MG63 (cell line): ENCODE data around the gene PRR23E. TPM values are rescaled to one million over a fixed set of nuclear protein-coding genes. Genes with fewer than 3 reads are reported as not detected.

Experiments
- DNase-seq: peaks from one replicate; pipeline ENCODE4 v3.0.0-alpha.2; 2020
- H3K27me3 ChIP-seq: fragments of 250-450 bp; sonication (Bioruptor Pico); 2 replicates; pipeline ENCODE4 v1.5.1; 2020; ENCODE audit warnings: mild to moderate bottlenecking, moderate library complexity
- H3K36me3 ChIP-seq: fragments of 250-450 bp; sonication (Bioruptor Pico); 2 replicates; pipeline ENCODE4 v1.5.1; 2020; ENCODE audit warnings: mild to moderate bottlenecking, moderate library complexity
- H3K4me3 ChIP-seq: fragments of 250-450 bp; sonication (Bioruptor Pico); 2 replicates; pipeline ENCODE4 v1.5.1; 2020; ENCODE audit warnings: mild to moderate bottlenecking, moderate library complexity
- H3K9me3 ChIP-seq: fragments of 250-450 bp; sonication (Bioruptor Pico); 2 replicates; pipeline ENCODE4 v1.5.1; 2020; ENCODE audit warnings: mild to moderate bottlenecking, moderate library complexity
- total RNA-seq: library from RNA; depleted of rRNA; stranded (reverse); fragments of >200 nt; shearing (Covaris generic); gene quantifications from 2 replicates; pipeline ENCODE4 v1.2.3, GENCODE V29; 2014; ENCODE audit warnings: low replicate concordance

The PRR23E gene
- total RNA-seq, 1 experiment from 2014 or later, result not detected

DNA sequence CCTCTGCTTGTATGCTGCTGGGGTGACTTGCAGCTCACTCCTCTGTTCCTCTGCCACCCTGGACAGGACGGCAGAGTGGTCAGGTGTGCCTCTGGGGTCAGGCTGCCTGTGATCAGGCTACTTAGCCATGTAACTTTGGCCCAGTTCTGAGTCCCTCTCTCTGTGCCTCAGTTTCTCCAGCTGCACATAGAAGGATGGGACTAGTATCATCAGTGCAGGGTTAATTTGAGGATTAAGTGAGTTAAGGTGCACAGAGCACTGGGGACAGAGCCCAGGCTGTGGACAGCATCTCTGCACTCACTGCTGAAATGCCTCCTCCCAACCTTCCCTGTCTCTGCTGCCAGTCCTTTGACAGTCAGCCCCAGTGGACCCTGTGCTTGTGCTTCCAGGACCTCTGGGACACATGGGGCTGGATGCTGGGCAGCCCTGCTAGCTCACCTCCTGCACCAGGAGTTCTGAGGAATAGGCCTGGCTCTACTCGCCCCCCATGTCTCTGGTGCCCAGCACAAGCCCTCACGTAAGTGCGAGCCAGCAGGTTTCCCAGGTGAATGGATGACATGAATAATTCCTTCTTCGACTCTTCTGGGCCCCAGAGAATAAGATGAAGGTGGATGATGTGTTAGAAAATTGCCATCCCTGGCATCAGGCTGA, 19.3 kb upstream of the PRR23E start:
- no peak for DNase-seq
- no peaks in the 10 kb centered on the region for H3K27me3 ChIP-seq
- no peaks in the 10 kb centered on the region for H3K9me3 ChIP-seq
- no peaks in the 10 kb centered on the region for H3K36me3 ChIP-seq
- no peak overlapping the region for H3K4me3 ChIP-seq

DNA sequence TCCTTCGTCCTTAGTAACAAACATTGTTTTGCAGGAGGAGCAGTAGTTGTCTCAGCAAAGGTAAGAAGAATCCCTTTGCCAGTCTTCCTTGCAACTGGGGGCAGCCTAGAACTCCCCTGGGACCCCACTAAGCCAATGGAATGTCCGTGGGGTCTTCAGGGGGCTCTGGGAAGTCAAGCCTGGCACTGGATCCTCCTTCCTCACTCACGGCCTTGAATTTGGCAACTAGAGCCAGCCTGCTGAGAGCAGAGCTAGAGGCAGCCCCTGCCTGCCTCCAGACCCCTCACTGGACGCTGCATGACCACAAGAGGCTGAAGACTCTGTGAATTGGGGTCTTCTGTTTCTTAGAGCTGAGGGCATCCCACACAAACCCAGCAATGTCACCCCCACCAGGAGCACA, 18.6 kb upstream of the PRR23E start:
- no peak for DNase-seq
- H3K9me3 ChIP-seq, result peaks cover 2% of the 10 kb centered on the region; the same call in 1 of the 2 replicates
- H3K4me3 ChIP-seq, result no peak overlapping the region
- H3K27me3 ChIP-seq, result no peaks in the 10 kb centered on the region
- no peaks in the 10 kb centered on the region for H3K36me3 ChIP-seq

DNA sequence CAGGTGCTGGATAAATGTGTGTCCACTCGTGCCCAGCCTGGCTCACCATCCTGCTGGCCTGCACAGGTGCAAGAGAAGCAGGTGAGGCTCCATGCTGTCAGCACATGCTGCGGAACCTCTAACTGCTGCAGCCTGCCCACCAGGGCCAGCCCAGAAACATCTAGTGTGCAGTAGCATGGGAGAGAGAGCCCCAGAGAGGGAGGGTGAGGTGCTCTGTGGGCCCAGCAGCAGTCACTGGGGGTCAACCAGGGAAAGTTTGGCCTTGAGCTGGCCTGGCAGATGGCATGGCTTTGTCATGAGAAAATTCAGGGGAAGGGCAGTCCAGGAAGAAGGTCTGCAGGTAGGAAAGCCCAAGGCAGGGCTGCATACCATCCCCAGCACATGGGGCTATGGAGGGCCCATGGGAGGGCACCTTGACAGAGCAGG, 18.2 kb upstream of the PRR23E start:
- H3K36me3 ChIP-seq, result no peaks in the 10 kb centered on the region
- H3K4me3 ChIP-seq, result no peak overlapping the region
- no peak for DNase-seq
- peaks cover 4% of the 10 kb centered on the region; the same call in 1 of the 2 replicates for H3K9me3 ChIP-seq
- no peaks in the 10 kb centered on the region for H3K27me3 ChIP-seq

DNA sequence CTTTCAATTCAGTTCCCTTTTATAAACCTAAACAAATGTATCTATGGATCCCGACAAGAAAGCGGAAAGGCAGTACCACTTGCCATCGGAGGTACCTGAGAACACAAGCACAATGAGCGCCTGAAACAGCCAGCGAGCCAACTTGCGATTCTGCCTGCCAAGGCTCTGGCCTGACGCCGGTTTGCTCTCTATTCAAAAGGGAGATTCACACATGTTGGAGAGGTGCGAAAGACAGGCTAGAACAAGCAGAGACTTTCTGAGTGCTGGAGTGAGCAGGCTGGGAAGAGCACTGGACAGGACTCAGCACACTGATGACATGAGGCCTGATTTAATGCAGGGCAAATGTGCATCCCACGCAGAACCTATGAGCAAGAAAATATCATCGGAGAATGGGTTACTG, 17.7 kb upstream of the PRR23E start:
- no peak for DNase-seq
- no peaks in the 10 kb centered on the region for H3K27me3 ChIP-seq
- H3K4me3 ChIP-seq, result no peak overlapping the region
- H3K36me3 ChIP-seq, result no peaks in the 10 kb centered on the region
- peaks cover 4% of the 10 kb centered on the region; the same call in 1 of the 2 replicates for H3K9me3 ChIP-seq

DNA sequence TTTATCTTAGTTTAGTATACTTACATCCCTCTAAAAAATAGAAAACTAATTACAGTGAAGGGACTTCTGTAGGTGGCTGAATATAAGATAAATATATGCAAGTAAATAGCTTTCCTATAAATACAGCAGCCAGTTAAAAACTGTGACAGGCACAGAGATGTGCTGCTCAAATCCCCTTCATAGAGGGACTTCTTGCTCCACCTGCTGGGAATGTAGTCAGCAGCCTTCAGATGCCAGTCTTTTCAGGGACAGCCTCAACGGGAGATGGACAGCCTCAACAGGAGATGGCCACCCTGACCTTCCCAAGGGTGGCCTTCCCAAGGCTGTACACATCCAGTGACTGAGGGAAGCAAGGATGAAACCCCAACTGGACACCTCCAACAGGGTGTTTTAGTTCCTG, 15.7 kb upstream of the PRR23E start:
- H3K9me3 ChIP-seq, result peaks cover 4% of the 10 kb centered on the region; the same call in 1 of the 2 replicates
- no peak overlapping the region for H3K4me3 ChIP-seq
- H3K27me3 ChIP-seq, result no peaks in the 10 kb centered on the region
- DNase-seq, result no peak
- H3K36me3 ChIP-seq, result no peaks in the 10 kb centered on the region

DNA sequence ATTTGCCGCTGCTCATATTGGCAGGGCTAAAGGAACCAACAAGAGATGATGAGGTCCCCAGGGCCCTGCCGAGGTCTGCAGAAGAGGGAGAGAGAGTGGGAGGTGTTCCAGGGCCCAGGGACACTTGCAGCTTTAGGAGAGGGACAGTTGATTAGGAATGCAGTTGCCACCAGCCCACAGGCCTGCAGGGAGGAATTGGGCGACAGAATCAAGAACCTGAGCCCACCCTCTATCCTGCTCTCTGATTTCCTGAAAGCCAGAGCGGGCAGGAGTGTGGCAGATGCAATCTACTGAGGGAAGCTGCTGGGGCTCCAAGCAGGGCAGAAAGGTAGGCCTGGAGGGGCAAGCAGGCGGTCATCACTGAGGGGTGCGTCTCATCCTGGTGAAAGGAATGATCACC, 12.1 kb upstream of the PRR23E start:
- Histone ChIP-seq H3K9me3 (peaks cover 4% of the 10 kb centered on the region; the same call in 1 of the 2 replicates), H3K4me3 (no peak overlapping the region), H3K27me3 (0 out of 2 replicates have a peak, but pooled peaks cover 2% of the 10 kb centered on the region), H3K36me3 (no peaks in the 10 kb centered on the region)
- DNase-seq, result no peak

DNA sequence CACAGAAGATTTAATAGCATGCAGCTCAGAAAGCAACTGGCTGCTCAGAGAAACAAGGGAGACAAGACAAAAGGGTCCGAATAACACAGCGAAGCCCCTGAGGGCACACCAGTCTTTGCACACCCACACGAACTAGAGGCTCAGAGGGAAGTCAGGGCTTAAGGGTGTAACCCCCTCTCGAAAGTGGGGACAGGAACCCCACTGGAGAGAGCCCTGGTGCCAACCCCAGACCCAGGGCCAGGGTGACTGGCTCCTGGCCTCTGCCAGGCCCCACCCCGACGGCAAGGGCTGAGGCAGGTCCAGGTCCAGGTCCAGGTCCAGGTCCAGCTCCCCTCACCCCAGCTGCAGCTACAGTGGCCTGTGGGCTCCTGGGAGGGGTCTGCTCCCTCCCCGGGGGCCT, 10.5 kb upstream of the PRR23E start:
- peaks cover 7% of the 10 kb centered on the region; the same call in 1 of the 2 replicates for H3K27me3 ChIP-seq
- no peaks in the 10 kb centered on the region for H3K36me3 ChIP-seq
- no peak overlapping the region for H3K4me3 ChIP-seq
- DNase-seq, result no peak
- H3K9me3 ChIP-seq, result peaks cover 4% of the 10 kb centered on the region; the same call in 1 of the 2 replicates

DNA sequence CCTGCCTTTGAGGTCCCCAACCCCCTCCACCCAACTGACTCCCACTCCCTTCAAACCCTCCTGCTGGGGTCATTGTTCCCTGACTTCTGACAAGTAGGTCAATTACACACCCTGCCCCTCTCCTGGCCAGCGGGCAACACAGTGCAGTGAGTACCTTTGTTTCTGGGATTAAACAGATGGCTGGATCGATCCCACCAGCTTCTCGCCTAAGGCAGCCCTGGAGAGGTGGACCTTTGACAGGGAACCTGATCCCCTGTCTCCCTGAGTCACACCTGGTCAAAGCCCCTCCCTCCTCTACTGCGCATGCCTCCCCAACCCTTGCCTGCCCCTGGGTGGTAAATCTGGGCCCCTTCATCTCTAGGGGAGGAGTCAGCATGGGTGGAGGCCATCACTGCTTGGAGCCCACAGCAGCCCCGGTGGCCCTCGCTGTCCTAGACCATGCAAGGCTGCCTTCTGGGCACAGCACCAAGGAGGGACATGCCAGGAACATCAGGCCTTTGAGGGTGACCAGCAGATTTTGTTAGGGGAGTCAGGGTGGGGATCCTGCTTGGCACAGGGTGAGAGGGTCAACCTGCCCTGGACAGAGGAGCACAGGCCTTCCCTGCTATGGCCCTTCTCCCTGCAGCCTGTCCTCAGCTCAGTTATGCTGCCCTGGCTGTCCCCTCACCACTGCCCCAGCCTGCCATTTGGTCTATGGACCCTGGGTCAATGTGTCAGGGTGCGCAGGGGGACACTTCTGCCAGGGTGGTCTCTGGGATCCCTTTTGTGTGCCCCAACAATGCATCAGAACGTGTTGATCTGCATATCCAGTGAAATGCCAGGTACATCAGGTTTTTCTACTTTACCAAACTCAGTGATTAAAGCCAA, 9.8 kb upstream of the PRR23E start:
- Histone ChIP-seq H3K9me3 (peaks cover 4% of the 10 kb centered on the region; the same call in 1 of the 2 replicates), H3K27me3 (peaks cover 7% of the 10 kb centered on the region; the same call in 1 of the 2 replicates), H3K4me3 (no peak overlapping the region), H3K36me3 (no peaks in the 10 kb centered on the region)
- DNase-seq, result no peak

DNA sequence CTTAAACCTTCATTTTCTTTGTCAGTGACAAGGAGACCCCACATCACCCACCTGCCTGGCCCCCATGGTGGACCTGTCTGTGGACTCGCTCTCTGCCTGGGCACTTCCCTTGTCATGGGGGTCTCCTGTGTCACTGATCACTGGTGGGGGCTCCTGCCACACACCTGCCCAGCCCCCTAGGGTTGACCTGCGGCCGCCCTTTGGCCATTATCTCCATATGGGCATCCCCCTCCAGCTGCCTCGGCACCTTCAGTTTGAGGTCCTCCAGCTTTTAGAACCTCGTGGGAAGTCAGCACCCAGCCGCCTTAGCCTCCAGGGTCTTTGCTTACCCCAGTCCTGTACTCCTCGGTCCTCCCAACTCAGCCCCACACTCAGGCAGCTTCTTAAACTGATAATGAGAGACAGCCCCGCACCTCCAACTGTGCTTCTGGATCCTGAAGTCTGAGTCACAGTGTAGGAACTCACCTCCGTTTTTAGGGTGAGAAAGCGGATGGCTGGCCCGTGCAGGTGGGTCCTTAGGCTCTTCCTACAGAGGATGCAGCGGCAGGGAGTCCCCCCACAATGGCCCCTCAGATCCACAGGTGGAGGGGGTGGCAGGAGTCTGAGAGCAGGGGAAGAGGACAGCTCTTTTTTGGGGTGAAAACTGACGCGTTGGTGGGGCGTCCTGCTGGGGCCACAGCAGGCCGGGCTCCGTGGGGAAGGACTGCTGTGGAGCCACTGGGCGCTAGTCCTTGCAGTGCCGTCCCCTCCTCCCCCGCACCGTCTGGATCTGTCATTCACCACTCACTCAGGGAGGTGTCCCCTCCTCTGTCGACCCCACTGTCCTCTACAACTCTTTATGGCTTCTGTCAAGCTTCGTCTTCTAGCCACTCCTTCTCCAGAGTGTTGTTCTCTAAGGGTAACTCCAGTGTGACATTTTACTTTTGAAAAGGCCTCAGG, 8.7 kb upstream of the PRR23E start:
- Histone ChIP-seq H3K9me3 (peaks cover 6% of the 10 kb centered on the region; the same call in 1 of the 2 replicates), H3K36me3 (no peaks in the 10 kb centered on the region), H3K27me3 (peaks cover 7% of the 10 kb centered on the region; the same call in 1 of the 2 replicates), H3K4me3 (no peak overlapping the region)
- DNase-seq, result no peak

DNA sequence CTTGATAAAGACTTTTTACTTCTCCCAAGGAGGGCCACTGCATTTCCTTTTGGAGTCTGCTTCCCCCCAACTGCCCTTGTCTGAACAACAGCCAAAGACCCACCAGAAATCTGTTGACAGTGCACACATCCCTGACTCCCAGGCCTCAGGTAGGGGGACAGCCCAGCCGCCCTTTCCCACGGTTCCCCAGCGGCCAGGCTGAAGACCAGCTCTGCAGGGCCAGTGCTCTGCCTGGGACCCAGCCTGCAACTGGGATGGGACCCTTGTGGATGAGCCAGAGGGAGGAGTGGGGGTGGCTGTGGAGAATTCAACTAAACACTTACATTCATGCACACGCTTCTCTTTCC, 8.1 kb upstream of the PRR23E start:
- H3K27me3 ChIP-seq, result peaks cover 7% of the 10 kb centered on the region; the same call in 1 of the 2 replicates
- no peak overlapping the region for H3K4me3 ChIP-seq
- H3K9me3 ChIP-seq, result peaks cover 3% of the 10 kb centered on the region; the same call in 1 of the 2 replicates
- no peak for DNase-seq
- no peaks in the 10 kb centered on the region for H3K36me3 ChIP-seq

DNA sequence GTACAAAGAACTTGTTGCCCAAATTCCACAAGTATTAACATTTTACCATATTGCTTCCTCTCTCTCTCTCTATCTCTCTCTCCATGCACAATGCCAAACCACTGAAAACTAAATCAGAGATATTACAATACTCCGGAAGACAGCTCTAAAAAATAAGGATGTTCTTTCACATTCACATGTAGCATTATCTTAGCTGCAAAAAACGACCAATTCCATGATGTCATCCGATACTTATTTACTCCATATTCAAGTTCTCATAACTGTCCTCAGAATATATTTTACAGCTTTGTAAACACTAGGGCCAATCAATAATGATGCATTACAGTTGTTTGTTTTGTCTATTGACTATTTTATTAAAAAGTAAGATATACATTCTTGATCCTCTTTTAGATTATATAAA, 7.7 kb upstream of the PRR23E start:
- no peaks in the 10 kb centered on the region for H3K36me3 ChIP-seq

DNA sequence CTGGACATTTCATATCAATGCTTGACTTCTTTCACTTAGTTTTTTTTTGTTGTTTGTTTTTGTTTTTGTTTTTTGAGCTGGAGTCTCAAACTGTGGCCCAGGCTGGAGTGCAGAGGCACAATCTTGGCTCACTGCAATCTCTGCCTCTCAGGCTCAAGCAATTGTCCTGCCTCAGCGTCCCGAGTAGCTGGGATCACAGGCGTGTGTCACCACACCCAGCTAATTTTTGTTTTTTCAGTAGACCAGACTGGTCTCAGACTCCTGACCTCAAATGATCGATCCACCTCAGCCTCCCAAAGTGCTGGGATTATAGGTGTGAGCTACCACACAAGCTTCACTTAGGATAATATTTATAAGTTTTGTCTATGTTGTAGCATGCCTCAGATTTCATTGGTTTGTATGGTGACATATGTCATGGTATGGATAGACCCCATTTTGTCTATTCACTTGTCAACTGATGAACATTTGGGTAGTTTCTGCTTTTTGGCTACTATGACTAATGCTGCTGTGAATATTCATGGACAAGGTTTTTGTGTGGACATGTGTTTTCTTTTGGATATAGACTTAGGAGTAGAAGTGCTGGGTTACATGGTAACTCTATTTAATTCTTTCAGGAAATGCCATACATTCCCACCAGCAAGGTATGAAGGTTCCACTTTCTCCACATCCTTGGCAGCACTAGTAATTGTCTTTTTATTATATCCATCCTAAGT, 6.8 kb upstream of the PRR23E start:
- peaks cover 3% of the 10 kb centered on the region; the same call in 1 of the 2 replicates for H3K9me3 ChIP-seq
- H3K36me3 ChIP-seq, result no peaks in the 10 kb centered on the region
- H3K4me3 ChIP-seq, result no peak overlapping the region
- DNase-seq, result no peak
- peaks cover 7% of the 10 kb centered on the region; the same call in 1 of the 2 replicates for H3K27me3 ChIP-seq

More for the DNA sequence above, 7.7 kb upstream of the PRR23E start:
- Histone ChIP-seq H3K9me3 (peaks cover 3% of the 10 kb centered on the region; the same call in 1 of the 2 replicates), H3K27me3 (peaks cover 7% of the 10 kb centered on the region; the same call in 1 of the 2 replicates), H3K4me3 (no peak overlapping the region)
- no peak for DNase-seq

DNA sequence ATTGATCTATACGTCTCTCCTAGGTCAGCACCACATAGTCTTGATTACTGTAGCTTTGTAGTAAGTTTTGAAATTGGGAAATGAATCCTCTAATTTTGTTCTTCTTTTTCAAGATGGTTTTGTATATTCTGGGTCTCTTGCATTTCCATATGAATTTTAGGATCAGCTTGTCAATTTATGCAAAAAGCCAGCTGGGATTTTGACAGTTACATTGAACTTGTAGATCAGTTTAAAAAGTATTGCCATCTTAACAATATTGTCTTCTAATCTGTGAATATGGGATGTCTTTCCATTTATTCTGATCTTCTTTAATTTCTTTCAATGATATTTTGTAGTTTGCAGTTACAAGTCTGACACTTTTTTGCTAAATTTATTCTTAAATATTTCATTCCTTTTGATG, 5.6 kb upstream of the PRR23E start:
- Histone ChIP-seq H3K36me3 (no peaks in the 10 kb centered on the region), H3K27me3 (peaks cover 7% of the 10 kb centered on the region; the same call in 1 of the 2 replicates), H3K4me3 (no peak overlapping the region), H3K9me3 (peaks cover 3% of the 10 kb centered on the region; the same call in 1 of the 2 replicates)
- no peak for DNase-seq

DNA sequence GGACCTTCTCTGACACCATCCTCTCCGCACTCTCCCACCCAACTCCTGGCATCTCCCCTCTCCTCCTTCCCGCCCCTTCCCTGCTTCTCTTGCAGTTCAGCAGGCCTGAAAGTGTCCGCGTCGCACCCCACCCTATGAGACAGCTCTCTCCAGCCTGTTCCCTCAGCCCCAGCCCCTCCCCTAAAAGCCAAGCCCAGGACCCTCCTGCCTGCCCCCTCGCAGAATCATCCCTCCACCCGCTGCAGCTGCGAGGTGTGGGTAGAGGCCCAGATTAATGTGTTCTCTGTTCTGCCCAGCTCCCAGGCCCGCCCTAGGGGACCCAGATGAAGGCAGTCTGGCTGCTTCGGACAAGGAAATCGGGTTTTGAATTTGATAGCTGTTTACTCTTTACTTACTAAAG, 410 bp downstream of the PRR23E start:
- Histone ChIP-seq H3K36me3 (no peaks in the 10 kb centered on the region), H3K27me3 (no peaks in the 10 kb centered on the region), H3K9me3 (peaks cover 3% of the 10 kb centered on the region; the same call in 1 of the 2 replicates), H3K4me3 (no peak overlapping the region)
- no peak for DNase-seq

DNA sequence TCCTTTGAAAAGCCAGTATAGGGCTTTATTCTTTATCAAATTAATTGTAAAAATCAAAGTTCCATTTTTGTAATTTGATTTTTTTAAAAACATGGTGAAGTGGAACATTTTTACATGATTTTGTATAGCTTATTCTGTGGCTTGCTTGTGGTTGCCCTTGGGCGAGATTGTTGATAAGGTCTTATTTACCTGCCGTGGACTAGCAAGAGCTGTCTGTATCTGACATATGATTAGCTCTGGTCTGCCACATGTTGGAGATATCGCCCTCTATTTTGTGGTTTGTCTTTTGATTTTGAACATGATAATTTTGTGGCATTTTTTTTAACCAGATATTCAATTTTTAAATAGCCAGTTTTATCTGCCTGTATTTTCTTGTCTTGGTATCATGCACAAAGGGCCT, 844 bp downstream of the PRR23E start:
- H3K36me3 ChIP-seq, result no peaks in the 10 kb centered on the region
- H3K4me3 ChIP-seq, result no peak overlapping the region
- DNase-seq, result no peak
- H3K27me3 ChIP-seq, result 0 out of 2 replicates have a peak, but pooled peaks cover 1% of the 10 kb centered on the region
- peaks cover under 1% of the 10 kb centered on the region; the same call in 1 of the 2 replicates for H3K9me3 ChIP-seq
